Panc1 (cell line): ENCODE data around the gene MAGI2. TPM values are rescaled to one million over a fixed set of nuclear protein-coding genes. Genes with fewer than 3 reads are reported as not detected.

Source experiments
- ATAC-seq: fragments of 200-7000 bp; cut with Tn5 transposase; 2 replicates; pipeline ENCODE4 v1.9.1; 2020; ENCODE audit warnings: mild to moderate bottlenecking, moderate library complexity
- BruUV-seq: library from RNA; stranded (reverse); fragments of 400-500 nt; replicated peaks from 2 replicates; lab custom pipeline; 2021; lab: Mats Ljungman, UMichigan
- CTCF ChIA-PET: fragments of 300-600 bp; sonication (Branson Sonifier 250); formaldehyde crosslinking; loops from one replicate; lab custom pipeline; 2022; ENCODE audit warnings: antibody characterized with exemption; lab: Charles Lee
- POLR2A ChIA-PET: fragments of 300-600 bp; sonication (Branson Sonifier 250); formaldehyde crosslinking; loops from one replicate; lab custom pipeline; 2022; ENCODE audit warnings: antibody characterized with exemption; lab: Charles Lee
- DNase-seq: peaks from one replicate; pipeline ENCODE4 v3.0.0-alpha.2; 2010; ENCODE audit warnings: low read depth, low spot score
- H3K27ac ChIP-seq: 2 replicates; pipeline ENCODE4 v1.5.1; 2011; ENCODE audit warnings: mild to moderate bottlenecking, low read length, inconsistent platforms
- H3K27me3 ChIP-seq: fragments of 200-500 bp; sonication (Bioruptor generic); 2 replicates; pipeline ENCODE4 v1.6.0; 2014; ENCODE audit warnings: low read length, inconsistent platforms; ENCODE audit not compliant: control insufficient read depth, insufficient read depth
- H3K36me3 ChIP-seq: fragments of 200-500 bp; sonication (Bioruptor generic); 2 replicates; pipeline ENCODE4 v1.5.1; 2014; ENCODE audit warnings: inconsistent platforms, mild to moderate bottlenecking, low read length, moderate library complexity; ENCODE audit not compliant: control insufficient read depth, insufficient read depth
- H3K4me1 ChIP-seq: 2 replicates; pipeline ENCODE4 v1.5.1; 2011; ENCODE audit warnings: inconsistent platforms, mild to moderate bottlenecking, low read length, moderate library complexity; ENCODE audit not compliant: control insufficient read depth, insufficient read depth
- H3K4me3 ChIP-seq, 2 experiments: 2 replicates each; pipeline ENCODE4 v1.5.1; 2011 to 2012; ENCODE audit warnings: low read depth in 2 of 2, low read length in 2 of 2, mild to moderate bottlenecking in 2 of 2, inconsistent platforms in 1 of 2, moderate library complexity in 1 of 2
- H3K9me3 ChIP-seq: fragments of 200-500 bp; sonication (Bioruptor generic); 2 replicates; pipeline ENCODE4 v1.5.1; 2014; ENCODE audit warnings: low read depth, mild to moderate bottlenecking, inconsistent platforms, low read length, moderate library complexity; ENCODE audit not compliant: control insufficient read depth, insufficient read depth
- POLR2AphosphoS5 ChIP-seq: IDR thresholded peaks from 2 replicates; pipeline ENCODE4 v1.6.1; 2012; ENCODE audit warnings: mild to moderate bottlenecking, low read depth, low read length, moderate library complexity
- SIN3A ChIP-seq: IDR thresholded peaks from 2 replicates; pipeline ENCODE4 v1.6.1; 2012; ENCODE audit warnings: low read depth, mild to moderate bottlenecking, low read length, moderate library complexity, borderline replicate concordance; ENCODE audit not compliant: insufficient read depth
- TCF7L2 ChIP-seq: IDR thresholded peaks from 2 replicates; pipeline ENCODE4 v1.6.1; 2011; ENCODE audit warnings: mild to moderate bottlenecking, low read depth, low read length, inconsistent platforms
- in situ Hi-C: cut with HindIII; loops from 2 replicates; pipeline ENCODE4 v1.10.0; 2016; ENCODE audit warnings: low sequenced_read_pairs, low pct_unique_long_range_greater_than_20kb
- intact Hi-C: fragments of 100-400 bp; cut with micrococcal nuclease; formaldehyde crosslinking; loops from one replicate; pipeline ENCODE4 v1.10.0; 2022; ENCODE audit not compliant: unreplicated experiment
- total RNA-seq: library from RNA; stranded (reverse); gene quantifications from one replicate; pipeline ENCODE4 v1.2.1, GENCODE V29; 2021; ENCODE audit not compliant: unreplicated experiment
- TF ChIP-seq, protein P1 (sequence below), 2 experiments: IDR thresholded peaks; 2 replicates each; pipeline ENCODE4 v1.6.1; 2011 to 2012; ENCODE audit warnings: low read depth in 2 of 2, control low read depth in 1 of 2, low read length in 1 of 2, mild to moderate bottlenecking in 1 of 2, moderate library complexity in 1 of 2; ENCODE audit not compliant: insufficient read depth in 1 of 2
- TF ChIP-seq, protein P2 (sequence below): fragments of 450-650 bp; IDR thresholded peaks from 2 replicates; pipeline ENCODE4 v1.5.1; 2017; ENCODE audit warnings: mild to moderate bottlenecking

Gene MAGI2
- total RNA-seq, 1 experiment from 2014 or later, result 5.4 TPM

DNA sequence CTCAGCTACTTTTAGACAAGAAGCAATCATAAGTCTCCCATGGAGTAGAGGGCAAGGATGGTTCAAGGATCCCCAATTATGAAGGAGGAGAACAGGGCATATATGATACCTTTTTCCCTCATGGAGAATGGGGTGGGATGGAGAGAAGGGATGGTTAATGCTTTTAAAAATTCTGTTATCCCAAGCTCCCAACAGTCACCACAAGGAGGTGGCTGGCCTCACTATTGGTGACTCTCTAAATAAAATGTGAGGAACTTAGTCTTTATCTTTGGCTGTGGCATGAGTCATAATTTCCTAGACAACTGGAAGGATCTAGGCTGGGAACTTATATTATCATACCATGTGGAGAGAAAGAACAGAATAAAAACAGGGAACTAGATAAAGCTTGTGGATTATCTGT is 1357.9 kb downstream of the MAGI2 start:
- ATAC-seq (no peak), DNase-seq (no peak)
- BruUV-seq, result no TSS peak
- CTCF ChIA-PET, result no interaction called here
- Histone ChIP-seq H3K9me3 (no peaks in the 10 kb centered on the region), H3K4me3 (no peak overlapping the region), H3K27ac (no peak overlapping the region), H3K4me1 (no peaks in the 10 kb centered on the region), H3K27me3 (0 out of 2 replicates have a peak, but pooled peaks cover 4% of the 10 kb centered on the region), H3K36me3 (no peaks in the 10 kb centered on the region)
- TF ChIP-seq POLR2AphosphoS5, result no peak
- TF ChIP-seq TCF7L2, result no peak
- TF ChIP-seq, protein P1, sequence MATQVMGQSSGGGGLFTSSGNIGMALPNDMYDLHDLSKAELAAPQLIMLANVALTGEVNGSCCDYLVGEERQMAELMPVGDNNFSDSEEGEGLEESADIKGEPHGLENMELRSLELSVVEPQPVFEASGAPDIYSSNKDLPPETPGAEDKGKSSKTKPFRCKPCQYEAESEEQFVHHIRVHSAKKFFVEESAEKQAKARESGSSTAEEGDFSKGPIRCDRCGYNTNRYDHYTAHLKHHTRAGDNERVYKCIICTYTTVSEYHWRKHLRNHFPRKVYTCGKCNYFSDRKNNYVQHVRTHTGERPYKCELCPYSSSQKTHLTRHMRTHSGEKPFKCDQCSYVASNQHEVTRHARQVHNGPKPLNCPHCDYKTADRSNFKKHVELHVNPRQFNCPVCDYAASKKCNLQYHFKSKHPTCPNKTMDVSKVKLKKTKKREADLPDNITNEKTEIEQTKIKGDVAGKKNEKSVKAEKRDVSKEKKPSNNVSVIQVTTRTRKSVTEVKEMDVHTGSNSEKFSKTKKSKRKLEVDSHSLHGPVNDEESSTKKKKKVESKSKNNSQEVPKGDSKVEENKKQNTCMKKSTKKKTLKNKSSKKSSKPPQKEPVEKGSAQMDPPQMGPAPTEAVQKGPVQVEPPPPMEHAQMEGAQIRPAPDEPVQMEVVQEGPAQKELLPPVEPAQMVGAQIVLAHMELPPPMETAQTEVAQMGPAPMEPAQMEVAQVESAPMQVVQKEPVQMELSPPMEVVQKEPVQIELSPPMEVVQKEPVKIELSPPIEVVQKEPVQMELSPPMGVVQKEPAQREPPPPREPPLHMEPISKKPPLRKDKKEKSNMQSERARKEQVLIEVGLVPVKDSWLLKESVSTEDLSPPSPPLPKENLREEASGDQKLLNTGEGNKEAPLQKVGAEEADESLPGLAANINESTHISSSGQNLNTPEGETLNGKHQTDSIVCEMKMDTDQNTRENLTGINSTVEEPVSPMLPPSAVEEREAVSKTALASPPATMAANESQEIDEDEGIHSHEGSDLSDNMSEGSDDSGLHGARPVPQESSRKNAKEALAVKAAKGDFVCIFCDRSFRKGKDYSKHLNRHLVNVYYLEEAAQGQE (IDR thresholded peaks at IDR 0.05; ENCODE audit: insufficient read depth in 1 of 2, low read depth in 2 of 2, low read length in 1 of 2), result no peak
- no peak for TF ChIP-seq SIN3A
- TF ChIP-seq, protein P2, sequence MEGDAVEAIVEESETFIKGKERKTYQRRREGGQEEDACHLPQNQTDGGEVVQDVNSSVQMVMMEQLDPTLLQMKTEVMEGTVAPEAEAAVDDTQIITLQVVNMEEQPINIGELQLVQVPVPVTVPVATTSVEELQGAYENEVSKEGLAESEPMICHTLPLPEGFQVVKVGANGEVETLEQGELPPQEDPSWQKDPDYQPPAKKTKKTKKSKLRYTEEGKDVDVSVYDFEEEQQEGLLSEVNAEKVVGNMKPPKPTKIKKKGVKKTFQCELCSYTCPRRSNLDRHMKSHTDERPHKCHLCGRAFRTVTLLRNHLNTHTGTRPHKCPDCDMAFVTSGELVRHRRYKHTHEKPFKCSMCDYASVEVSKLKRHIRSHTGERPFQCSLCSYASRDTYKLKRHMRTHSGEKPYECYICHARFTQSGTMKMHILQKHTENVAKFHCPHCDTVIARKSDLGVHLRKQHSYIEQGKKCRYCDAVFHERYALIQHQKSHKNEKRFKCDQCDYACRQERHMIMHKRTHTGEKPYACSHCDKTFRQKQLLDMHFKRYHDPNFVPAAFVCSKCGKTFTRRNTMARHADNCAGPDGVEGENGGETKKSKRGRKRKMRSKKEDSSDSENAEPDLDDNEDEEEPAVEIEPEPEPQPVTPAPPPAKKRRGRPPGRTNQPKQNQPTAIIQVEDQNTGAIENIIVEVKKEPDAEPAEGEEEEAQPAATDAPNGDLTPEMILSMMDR, result no peak
- intact Hi-C loops, result no loop called here
- in situ Hi-C loops, result no loop called here
- POLR2A ChIA-PET, result no interaction called here

DNA sequence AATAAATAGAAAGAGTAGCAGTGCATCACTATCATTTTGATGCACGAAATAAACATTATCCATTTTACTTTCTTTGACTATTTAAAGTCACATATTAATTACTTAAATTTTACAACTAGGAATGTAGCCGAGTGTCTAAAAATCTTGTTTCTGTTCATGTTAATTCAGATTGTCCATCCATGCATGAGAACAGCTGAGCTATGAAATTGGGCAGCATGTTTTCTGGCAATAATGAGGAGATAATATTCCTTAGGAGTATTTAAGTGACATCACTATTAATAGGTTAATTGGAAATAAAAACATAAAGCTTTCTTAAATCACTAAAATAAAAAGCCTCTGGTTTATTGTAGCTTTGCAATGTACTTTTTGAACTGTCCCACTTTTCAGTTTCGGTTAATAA is 1361.1 kb downstream of the MAGI2 start:
- Histone ChIP-seq H3K27me3 (peaks cover 8% of the 10 kb centered on the region; the same call in 1 of the 2 replicates), H3K27ac (no peak overlapping the region), H3K9me3 (no peaks in the 10 kb centered on the region), H3K4me3 (no peak overlapping the region), H3K36me3 (no peaks in the 10 kb centered on the region), H3K4me1 (no peaks in the 10 kb centered on the region)
- BruUV-seq, result no TSS peak
- no peak for ATAC-seq
- intact Hi-C loops (no loop called here), in situ Hi-C loops (no loop called here)
- no peak for DNase-seq
- ChIA-PET POLR2A (no interaction called here), CTCF (no interaction called here)
- TF ChIP-seq POLR2AphosphoS5 (no peak), TCF7L2 (no peak), SIN3A (no peak)
- TF ChIP-seq, protein P2, result no peak
- TF ChIP-seq, protein P1 (IDR thresholded peaks at IDR 0.05; ENCODE audit: insufficient read depth in 1 of 2, low read depth in 2 of 2, low read length in 1 of 2), result no peak
